GM19468 (cell line): Measurements from ENCODE around the gene DPEP2NB.
"Not testable (repeated sequence)": the region's sequence is repeated elsewhere in the genome, so short reads cannot be mapped to it uniquely, and the experiment has no call there.

Source experiments
- ATAC-seq: cut with Tn5 transposase; IDR thresholded peaks from one replicate; pipeline ENCODE4 v1.9.1; 2021; ENCODE audit warnings: mild to moderate bottlenecking, moderate library complexity, moderate number of reproducible peaks; ENCODE audit not compliant: unreplicated experiment; ENCODE audit errors: extremely low read depth

DPEP2NB gene

GRCh38 chr16:68019167-68019680 is 3.5 kb upstream of the DPEP2NB start:
- no peak for ATAC-seq

GRCh38 chr16:68013440-68013839 is 2.3 kb downstream of the DPEP2NB start:
- no peak for ATAC-seq

GRCh38 chr16:68009872-68010271 is 5.8 kb downstream of the DPEP2NB start:
- not testable (repeated sequence) for ATAC-seq

- ATAC-seq, result no peak
Observed at GRCh38 chr16:68009157-68009735, 6.5 kb downstream of the DPEP2NB start.

GRCh38 chr16:68005786-68006286 is 9.9 kb downstream of the DPEP2NB start:
- ATAC-seq, result no peak

- ATAC-seq, result no peak
Observed at GRCh38 chr16:68005211-68005610, 10.5 kb downstream of the DPEP2NB start.

- ATAC-seq, result no peak
Observed at GRCh38 chr16:68003031-68003430, 12.7 kb downstream of the DPEP2NB start.

- no peak for ATAC-seq
Observed at GRCh38 chr16:68000450-68000849, 15.3 kb downstream of the DPEP2NB start.

- no peak for ATAC-seq
Observed at GRCh38 chr16:67999985-68000384, 15.7 kb downstream of the DPEP2NB start.

- ATAC-seq, result not testable (repeated sequence)
Observed at GRCh38 chr16:67998779-67999688, 16.7 kb downstream of the DPEP2NB start, which contains the start of gene DPEP2. Gene DPEP2, minus strand, starts transcription at chr16:67999484. Its CDS starts 6,272 bp downstream, at chr16:67993212.

- not testable (repeated sequence) for ATAC-seq
Observed at GRCh38 chr16:67998231-67998778, 17.4 kb downstream of the DPEP2NB start.

- no peak for ATAC-seq
Observed at GRCh38 chr16:67996666-67997065, 19.0 kb downstream of the DPEP2NB start.

- no peak for ATAC-seq
Observed at GRCh38 chr16:67995423-67995822, 20.3 kb downstream of the DPEP2NB start.

GRCh38 chr16:67994040-67994408 is 21.7 kb downstream of the DPEP2NB start:
- ATAC-seq, result not testable (repeated sequence)

GRCh38 chr16:67993207-67994039 is 22.3 kb downstream of the DPEP2NB start:
- ATAC-seq, result peak; percentile 38

- no peak for ATAC-seq
Observed at GRCh38 chr16:67992661-67993206, 23.0 kb downstream of the DPEP2NB start.

GRCh38 chr16:67990018-67990386 is 25.7 kb downstream of the DPEP2NB start:
- ATAC-seq, result no peak

- ATAC-seq, result no peak
Observed at GRCh38 chr16:67989322-67990017, 26.2 kb downstream of the DPEP2NB start.

GRCh38 chr16:67988675-67989074 is 27.0 kb downstream of the DPEP2NB start:
- ATAC-seq, result no peak
